ENCODE results near the gene PAK4. TPM values are rescaled to one million over a fixed set of nuclear protein-coding genes. Genes with fewer than 3 reads are reported as not detected.

PAK4 gene
- total and polyA plus RNA-seq, 9 of the 15 experiments (the other 6 are each of a cell fraction or from before 2014, with no cell fraction given), result 0.21 to 33.5 (median 5.8) TPM

- Histone ChIP-seq H3K36me3 (ENCODE audit: control insufficient read depth, insufficient read depth, low read length) (peaks cover 34% of the 10 kb centered on the region; the same call in 2 of the 3 replicates), H4K20me1 (replicated peaks; ENCODE audit: control insufficient read depth, insufficient read depth, low read length) (no peaks in the 10 kb centered on the region), H3K9ac (ENCODE audit: insufficient read depth in 1 of 2, low read depth in 2 of 2, low read length in 2 of 2) (peak overlapping the region in 1 of 2 experiments; percentile 37; a peak in 1 of 4 replicates), H3K27me3 (ENCODE audit: control insufficient read depth in 2 of 2, insufficient read depth in 2 of 2, low read length in 2 of 2) (no peaks in the 10 kb centered on the region), H3K4me2 (ENCODE audit: insufficient read depth, low read length) (no peak overlapping the region), H3K79me2 (ENCODE audit: control insufficient read depth, insufficient read depth, low read length) (no peaks in the 10 kb centered on the region), H3K9me3 (replicated peaks; ENCODE audit: control insufficient read depth, insufficient read depth, low read depth, low read length) (no peaks in the 10 kb centered on the region), H3K4me3 (no peak overlapping the region), H3K4me1 (replicated peaks in 1 of 2; ENCODE audit: control insufficient read depth in 2 of 2, insufficient read depth in 2 of 2, low read length in 2 of 2) (peaks cover 0 to 20% of the 10 kb centered on the region in 2 experiments; a peak in 3 of 5 replicates), H2AFZ (ENCODE audit: low read depth, low read length) (no peak overlapping the region), H3K9me1 (ENCODE audit: control insufficient read depth, insufficient read depth, low read length) (no peaks in the 10 kb centered on the region), H3K27ac (ENCODE audit: extremely low read depth, low read depth, low read length) (no peak overlapping the region)
- FAIRE-seq, result no peak
- TF ChIP-seq POLR2G (IDR thresholded peaks at IDR 0.05; ENCODE audit: low read depth, low read length), result peak; percentile 44; the same call in 1 of the 2 replicates
- no peak for TF ChIP-seq CEBPB (tag; IDR thresholded peaks at IDR 0.05)
- 91% methylated on average over 10 of the region's 10 CpGs for WGBS (ENCODE audit: insufficient coverage, low coverage, missing lambda C conversion rate)
- POLR2A ChIA-PET, result no interaction called here
- no peak for DNase-seq (ENCODE audit: extremely low read depth in 1 of 4, low spot score in 3 of 4)
- ATAC-seq, result no peak
- no TSS peak for BruUV-seq (replicated peaks)
- CTCF ChIA-PET (ENCODE audit: low intra/inter-chr PET ratio), result no interaction called here
- intact Hi-C loops (cut with micrococcal nuclease), result no loop called here
- in situ Hi-C loops (cut with MboI), result no loop called here
Measured at GRCh38 chr19:39179754-39180153, 54.2 kb downstream of the PAK4 start.

- intact Hi-C loops (cut with micrococcal nuclease), result no loop called here
- no peaks in the 10 kb centered on the region for H4K20me1 ChIP-seq (replicated peaks; ENCODE audit: control insufficient read depth, insufficient read depth, low read length)
- TF ChIP-seq SOX6 (IDR thresholded peaks at IDR 0.05), result no peak
- TF ChIP-seq RHOXF2B (CRISPR knock-in tag; conservative IDR thresholded peaks at IDR 0.05), result no peak
- TF ChIP-seq, protein P1, sequence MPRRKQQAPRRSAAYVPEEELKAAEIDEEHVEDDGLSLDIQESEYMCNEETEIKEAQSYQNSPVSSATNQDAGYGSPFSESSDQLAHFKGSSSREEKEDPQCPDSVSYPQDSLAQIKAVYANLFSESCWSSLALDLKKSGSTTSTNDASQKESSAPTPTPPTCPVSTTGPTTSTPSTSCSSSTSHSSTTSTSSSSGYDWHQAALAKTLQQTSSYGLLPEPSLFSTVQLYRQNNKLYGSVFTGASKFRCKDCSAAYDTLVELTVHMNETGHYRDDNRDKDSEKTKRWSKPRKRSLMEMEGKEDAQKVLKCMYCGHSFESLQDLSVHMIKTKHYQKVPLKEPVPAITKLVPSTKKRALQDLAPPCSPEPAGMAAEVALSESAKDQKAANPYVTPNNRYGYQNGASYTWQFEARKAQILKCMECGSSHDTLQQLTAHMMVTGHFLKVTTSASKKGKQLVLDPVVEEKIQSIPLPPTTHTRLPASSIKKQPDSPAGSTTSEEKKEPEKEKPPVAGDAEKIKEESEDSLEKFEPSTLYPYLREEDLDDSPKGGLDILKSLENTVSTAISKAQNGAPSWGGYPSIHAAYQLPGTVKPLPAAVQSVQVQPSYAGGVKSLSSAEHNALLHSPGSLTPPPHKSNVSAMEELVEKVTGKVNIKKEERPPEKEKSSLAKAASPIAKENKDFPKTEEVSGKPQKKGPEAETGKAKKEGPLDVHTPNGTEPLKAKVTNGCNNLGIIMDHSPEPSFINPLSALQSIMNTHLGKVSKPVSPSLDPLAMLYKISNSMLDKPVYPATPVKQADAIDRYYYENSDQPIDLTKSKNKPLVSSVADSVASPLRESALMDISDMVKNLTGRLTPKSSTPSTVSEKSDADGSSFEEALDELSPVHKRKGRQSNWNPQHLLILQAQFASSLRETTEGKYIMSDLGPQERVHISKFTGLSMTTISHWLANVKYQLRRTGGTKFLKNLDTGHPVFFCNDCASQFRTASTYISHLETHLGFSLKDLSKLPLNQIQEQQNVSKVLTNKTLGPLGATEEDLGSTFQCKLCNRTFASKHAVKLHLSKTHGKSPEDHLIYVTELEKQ (CRISPR knock-in tag; IDR thresholded peaks at IDR 0.05), result no peak
- BruUV-seq (replicated peaks), result no TSS peak
- 0 out of 4 replicates have a peak overlapping the region, but pooled peaks of 1 of the 2 experiments have one; percentile 52 for H3K9ac ChIP-seq (ENCODE audit: insufficient read depth in 1 of 2, low read depth in 2 of 2, low read length in 2 of 2)
- H3K36me3 ChIP-seq (ENCODE audit: control insufficient read depth, insufficient read depth, low read length), result peaks cover 25% of the 10 kb centered on the region; the same call in 2 of the 3 replicates
- H3K79me2 ChIP-seq (ENCODE audit: control insufficient read depth, insufficient read depth, low read length), result no peaks in the 10 kb centered on the region
- ATAC-seq (no peak), FAIRE-seq (no peak), DNase-seq (ENCODE audit: extremely low read depth in 1 of 4, low spot score in 3 of 4) (no peak)
- no peak overlapping the region for H2AFZ ChIP-seq (ENCODE audit: low read depth, low read length)
- no peaks in the 10 kb centered on the region for H3K27me3 ChIP-seq (ENCODE audit: control insufficient read depth in 2 of 2, insufficient read depth in 2 of 2, low read length in 2 of 2)
- ChIA-PET POLR2A (interaction anchor here (0.6 to 1.1 kb wide), 2 partner anchors 35 to 1028 kb away, joined by 3 to 4 read pairs; no protein-coding TSS in a partner anchor), CTCF (ENCODE audit: low intra/inter-chr PET ratio) (no interaction called here)
- in situ Hi-C loops (cut with MboI), result no loop called here
- 64% methylated on average over 9 of the region's 9 CpGs for WGBS (ENCODE audit: insufficient coverage, low coverage, missing lambda C conversion rate)
- no peak overlapping the region for H3K27ac ChIP-seq (ENCODE audit: extremely low read depth, low read depth, low read length)
- no peak overlapping the region for H3K4me2 ChIP-seq (ENCODE audit: insufficient read depth, low read length)
- no peaks in the 10 kb centered on the region for H3K9me3 ChIP-seq (replicated peaks; ENCODE audit: control insufficient read depth, insufficient read depth, low read depth, low read length)
- H3K4me1 ChIP-seq (replicated peaks in 1 of 2; ENCODE audit: control insufficient read depth in 2 of 2, insufficient read depth in 2 of 2, low read length in 2 of 2), result peaks cover 0 to 16% of the 10 kb centered on the region in 2 experiments; a peak in 3 of 5 replicates
- no peak overlapping the region for H3K4me3 ChIP-seq
- no peaks in the 10 kb centered on the region for H3K9me1 ChIP-seq (ENCODE audit: control insufficient read depth, insufficient read depth, low read length)
Measured at GRCh38 chr19:39180749-39181148, 55.2 kb downstream of the PAK4 start.
